SU-DHL-6 (cell line): ENCODE results near the gene MANEAL.

Experiments used
- H2AFZ ChIP-seq: fragments of 200-600 bp; sonication (generic); 2 replicates; pipeline ENCODE4 v1.6.1; 2014; ENCODE audit warnings: low read depth, mild to moderate bottlenecking, moderate library complexity, mixed read lengths, antibody characterized with exemption, low read length; ENCODE audit not compliant: severe bottlenecking
- H3F3A ChIP-seq: fragments of 200-600 bp; shearing (Covaris generic); 2 replicates; pipeline ENCODE4 v1.6.0; 2016; ENCODE audit warnings: antibody characterized with exemption, mild to moderate bottlenecking; ENCODE audit not compliant: insufficient read depth
- H3K27ac ChIP-seq: fragments of 200-600 bp; sonication (generic); 2 replicates; pipeline ENCODE4 v1.5.1; 2016; ENCODE audit warnings: low read depth, mild to moderate bottlenecking, low read length, moderate library complexity, mixed read lengths
- H3K27me3 ChIP-seq: fragments of 200-600 bp; sonication (generic), shearing (Covaris generic); 2 replicates; pipeline ENCODE4 v1.6.0; 2014; ENCODE audit warnings: mild to moderate bottlenecking, low read length
- H3K36me3 ChIP-seq: fragments of 200-600 bp; sonication (generic); 2 replicates; pipeline ENCODE4 v1.6.1; 2014; ENCODE audit warnings: mild to moderate bottlenecking, low read length, mixed read lengths
- H3K4me2 ChIP-seq: fragments of 300-600, 200-600 bp; shearing (Covaris generic), sonication (generic); 2 replicates; pipeline ENCODE4 v1.6.0; 2014; ENCODE audit warnings: low read length, low read depth, mild to moderate bottlenecking; ENCODE audit not compliant: poor library complexity, severe bottlenecking
- H3K4me3 ChIP-seq: fragments of 200-600 bp; sonication (generic); 2 replicates; pipeline ENCODE4 v1.5.1; 2014; ENCODE audit warnings: antibody characterized with exemption, low read length, mild to moderate bottlenecking, mixed read lengths; ENCODE audit not compliant: insufficient read depth, poor library complexity, severe bottlenecking
- H3K79me2 ChIP-seq: fragments of 200-600 bp; sonication (generic); 2 replicates; pipeline ENCODE4 v1.6.1; 2014; ENCODE audit warnings: mild to moderate bottlenecking, low read length, moderate library complexity; ENCODE audit not compliant: insufficient read depth
- H3K9ac ChIP-seq: fragments of 200-600 bp; sonication (generic); 2 replicates; pipeline ENCODE4 v1.7.0; 2014; ENCODE audit warnings: mild to moderate bottlenecking, low read length
- H3K9me2 ChIP-seq: fragments of 200-600 bp; sonication (generic); replicated peaks from 2 replicates; pipeline ENCODE4 v1.6.1; 2014; ENCODE audit warnings: low read length; ENCODE audit not compliant: insufficient read depth
- H3K9me3 ChIP-seq: fragments of 200-600 bp; sonication (generic); 2 replicates; pipeline ENCODE4 v1.6.1; 2014; ENCODE audit warnings: low read length, mixed read lengths; ENCODE audit not compliant: insufficient read depth
- H4K20me1 ChIP-seq: fragments of 200-600 bp; sonication (generic); 2 replicates; pipeline ENCODE4 v1.6.1; 2014; ENCODE audit warnings: low read depth, mild to moderate bottlenecking, antibody characterized with exemption, low read length, moderate library complexity, mixed read lengths
- CTCF ChIP-seq: fragments of 200-600 bp; sonication (generic); IDR thresholded peaks from one replicate; pipeline ENCODE4 v1.5.1; 2017; ENCODE audit warnings: antibody characterized with exemption, mild to moderate bottlenecking, low read length, moderate library complexity; ENCODE audit not compliant: insufficient read depth, poor library complexity, severe bottlenecking
- EZH2phosphoT487 ChIP-seq: fragments of 200-600 bp; sonication (generic), shearing (Covaris generic); conservative IDR thresholded peaks from 2 replicates; pipeline ENCODE4 v1.6.1; 2018; ENCODE audit warnings: mild to moderate bottlenecking, antibody characterized with exemption, low read length, moderate library complexity, mixed read lengths

MANEAL gene

GRCh38 chr1:37755290-37755689, 38.4 kb upstream of the MANEAL start:
- H3K27me3 ChIP-seq, result no peaks in the 10 kb centered on the region
- no peak overlapping the region for H3K27ac ChIP-seq
- H3K9ac ChIP-seq, result no peak overlapping the region
- H3K9me3 ChIP-seq, result no peaks in the 10 kb centered on the region
- no peaks in the 10 kb centered on the region for H3K79me2 ChIP-seq
- no peaks in the 10 kb centered on the region for H3K36me3 ChIP-seq
- H4K20me1 ChIP-seq, result no peaks in the 10 kb centered on the region
- no peak overlapping the region for H3K4me2 ChIP-seq
- H3F3A ChIP-seq, result no peaks in the 10 kb centered on the region
- no peak overlapping the region for H3K4me3 ChIP-seq
- H3K9me2 ChIP-seq, result no peaks in the 10 kb centered on the region
- H2AFZ ChIP-seq, result no peak overlapping the region
- no peak for TF ChIP-seq EZH2phosphoT487
- no peak for TF ChIP-seq CTCF

GRCh38 chr1:37755951-37756560, 37.6 kb upstream of the MANEAL start:
- no peaks in the 10 kb centered on the region for H4K20me1 ChIP-seq
- no peaks in the 10 kb centered on the region for H3K36me3 ChIP-seq
- no peak overlapping the region for H3K4me3 ChIP-seq
- no peak overlapping the region for H3K9ac ChIP-seq
- no peaks in the 10 kb centered on the region for H3K9me3 ChIP-seq
- no peak overlapping the region for H2AFZ ChIP-seq
- H3K79me2 ChIP-seq, result no peaks in the 10 kb centered on the region
- H3K27ac ChIP-seq, result no peak overlapping the region
- TF ChIP-seq EZH2phosphoT487 (no peak), CTCF (no peak)
- H3F3A ChIP-seq, result no peaks in the 10 kb centered on the region
- H3K27me3 ChIP-seq, result no peaks in the 10 kb centered on the region
- no peaks in the 10 kb centered on the region for H3K9me2 ChIP-seq
- H3K4me2 ChIP-seq, result no peak overlapping the region

- H3K4me3 ChIP-seq, result no peak overlapping the region
- no peaks in the 10 kb centered on the region for H3K36me3 ChIP-seq
- no peaks in the 10 kb centered on the region for H3K9me3 ChIP-seq
- H4K20me1 ChIP-seq, result no peaks in the 10 kb centered on the region
- no peaks in the 10 kb centered on the region for H3K79me2 ChIP-seq
- no peak overlapping the region for H2AFZ ChIP-seq
- TF ChIP-seq CTCF, result no peak
- TF ChIP-seq EZH2phosphoT487, result no peak
- no peak overlapping the region for H3K27ac ChIP-seq
- no peak overlapping the region for H3K4me2 ChIP-seq
- no peaks in the 10 kb centered on the region for H3K27me3 ChIP-seq
- no peak overlapping the region for H3K9ac ChIP-seq
- no peaks in the 10 kb centered on the region for H3F3A ChIP-seq
- no peaks in the 10 kb centered on the region for H3K9me2 ChIP-seq
Measured at GRCh38 chr1:37759451-37759850, 34.2 kb upstream of the MANEAL start.
